Middle frontal gyrus (tissue), 1 donor: Measurements from ENCODE around the gene CACNA2D3.

Experiments used
- DNase-seq: peaks from one replicate; pipeline ENCODE4 v3.0.0-alpha.2; 2015; ENCODE audit warnings: low spot score; ENCODE audit errors: extremely low spot score

Gene CACNA2D3

DNA sequence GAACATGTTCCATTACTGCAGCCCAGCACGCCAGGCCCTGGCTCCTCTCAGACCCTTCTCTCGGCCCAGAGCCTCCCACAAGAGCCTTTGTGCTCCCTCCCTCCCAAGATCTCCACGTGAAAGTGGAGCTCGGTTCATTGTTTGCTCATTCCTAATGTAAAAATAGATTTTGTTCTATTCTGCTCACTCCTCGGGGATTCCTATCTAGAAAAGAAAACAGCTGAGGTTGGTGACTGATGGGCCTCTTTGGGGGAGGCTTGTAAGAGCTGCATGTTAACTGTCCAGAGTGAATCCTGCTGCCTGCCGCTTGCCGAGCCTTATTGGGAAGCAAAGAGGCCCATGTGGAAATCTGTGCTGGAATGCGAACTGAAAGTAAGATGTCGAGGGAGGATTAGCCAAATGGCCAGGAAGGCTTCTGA is 538.4 kb downstream of the CACNA2D3 start:
- no peak for DNase-seq

DNA sequence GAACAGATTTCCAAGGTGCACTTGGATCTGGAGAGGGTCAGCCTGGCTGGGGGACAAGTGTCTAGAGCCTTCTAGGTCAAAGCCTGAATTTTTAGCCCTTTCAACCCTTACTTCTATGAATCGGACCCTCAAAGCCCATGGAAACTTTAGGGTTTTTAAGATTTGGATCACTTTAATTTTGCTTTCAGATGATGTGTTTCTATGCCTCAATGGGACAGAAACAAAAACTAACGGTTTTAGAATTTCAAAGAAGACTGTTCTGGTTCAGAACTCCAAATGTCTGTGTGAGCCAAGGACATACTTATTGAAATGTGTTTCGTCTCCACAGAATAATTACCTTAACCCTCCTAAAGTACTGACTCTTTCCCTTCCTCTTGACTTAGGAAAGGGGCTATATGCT is 538.8 kb downstream of the CACNA2D3 start:
- no peak for DNase-seq

DNA sequence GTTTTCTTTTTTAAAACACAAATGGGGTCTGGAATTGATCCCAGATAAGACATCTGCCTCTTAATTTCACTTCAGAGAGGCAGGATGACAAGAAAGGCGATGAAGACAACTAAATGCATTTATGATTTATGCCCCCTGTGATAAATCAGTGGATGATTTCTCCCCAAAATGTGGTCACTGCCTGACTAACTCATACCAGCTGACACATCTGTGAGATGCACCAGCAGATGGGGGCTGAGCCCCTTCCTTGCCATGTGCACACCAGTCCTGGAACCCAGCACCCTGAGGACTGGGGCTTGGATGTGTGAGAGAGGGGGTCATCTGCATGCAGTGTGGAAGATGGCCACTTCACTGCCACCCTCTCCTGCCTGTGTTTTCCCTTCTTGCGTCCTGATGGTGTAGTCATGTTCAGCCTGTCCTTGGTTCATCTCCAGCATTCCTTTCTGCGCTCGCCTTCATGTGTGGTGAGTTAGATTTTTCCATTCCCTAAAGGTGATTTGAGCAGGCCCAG is 541.2 kb downstream of the CACNA2D3 start:
- DNase-seq = no peak

DNA sequence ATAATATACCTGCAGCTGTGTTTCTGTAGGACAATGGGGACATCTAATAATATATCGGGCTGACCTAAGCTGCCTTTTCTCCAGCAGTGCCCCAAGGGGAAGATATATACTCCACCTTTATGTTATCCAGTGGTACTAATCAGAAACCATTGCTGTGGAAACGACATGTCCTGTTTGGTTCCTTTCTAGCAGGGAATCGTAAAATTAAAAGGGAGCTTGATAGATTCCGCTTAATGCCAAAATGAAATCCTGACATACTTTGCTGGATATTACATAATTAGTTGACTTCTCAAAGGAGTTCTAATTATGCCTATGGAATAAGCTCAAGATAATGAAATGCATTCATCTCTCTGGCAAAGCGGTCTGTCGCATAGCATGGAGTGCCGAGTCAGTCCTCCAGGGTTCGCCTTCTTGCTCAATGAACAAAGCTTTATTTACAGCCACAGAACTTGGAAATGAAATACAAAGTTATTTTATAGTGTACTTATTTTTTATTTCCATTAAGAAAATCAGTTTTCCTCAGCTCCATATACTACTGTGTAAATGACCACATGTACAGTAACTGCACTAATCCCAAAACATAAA is 542.8 kb downstream of the CACNA2D3 start:
- DNase-seq = no peak

DNA sequence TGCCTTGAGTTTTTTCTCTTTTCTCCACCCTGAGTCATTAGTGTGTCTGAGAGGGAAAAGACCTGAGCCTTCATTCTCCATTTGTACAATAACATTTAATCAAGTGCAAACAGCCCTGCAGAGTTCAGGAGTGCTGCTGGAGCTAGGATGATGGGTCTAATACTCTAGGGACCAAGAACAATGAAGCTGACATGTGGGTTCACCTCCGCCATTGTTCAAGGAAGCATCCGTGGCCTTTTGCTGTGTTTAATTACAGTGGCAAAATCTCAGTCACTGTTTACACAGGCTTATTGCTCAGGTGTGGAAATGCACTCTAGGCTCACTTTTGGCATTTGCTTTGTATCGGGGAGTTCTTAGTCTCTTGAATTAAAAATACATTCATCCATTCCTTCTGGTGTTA is 545.9 kb downstream of the CACNA2D3 start:
- no peak for DNase-seq

GRCh38 chr3:54670201-54671000 is 548.0 kb downstream of the CACNA2D3 start:
- no peak for DNase-seq

DNA sequence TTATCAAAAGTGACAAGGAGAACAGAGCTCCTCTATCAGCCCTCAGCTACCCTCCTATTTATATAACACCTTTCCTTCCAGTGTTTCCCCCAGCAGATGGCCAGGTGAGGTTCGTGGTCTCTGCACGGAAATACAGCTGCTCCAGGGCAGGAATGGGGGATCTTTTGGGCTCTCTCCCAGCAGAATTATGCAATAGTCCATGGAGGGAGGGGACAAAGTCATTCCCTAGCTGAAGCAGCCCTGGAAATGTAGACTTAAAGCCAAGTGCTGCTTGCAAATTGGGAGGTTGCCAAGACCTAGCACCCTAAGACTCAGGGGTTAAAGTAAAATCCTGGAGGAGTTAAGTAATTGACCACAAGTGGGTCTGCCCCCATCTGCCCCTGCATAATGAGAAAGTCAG is 549.2 kb downstream of the CACNA2D3 start:
- DNase-seq = no peak

DNA sequence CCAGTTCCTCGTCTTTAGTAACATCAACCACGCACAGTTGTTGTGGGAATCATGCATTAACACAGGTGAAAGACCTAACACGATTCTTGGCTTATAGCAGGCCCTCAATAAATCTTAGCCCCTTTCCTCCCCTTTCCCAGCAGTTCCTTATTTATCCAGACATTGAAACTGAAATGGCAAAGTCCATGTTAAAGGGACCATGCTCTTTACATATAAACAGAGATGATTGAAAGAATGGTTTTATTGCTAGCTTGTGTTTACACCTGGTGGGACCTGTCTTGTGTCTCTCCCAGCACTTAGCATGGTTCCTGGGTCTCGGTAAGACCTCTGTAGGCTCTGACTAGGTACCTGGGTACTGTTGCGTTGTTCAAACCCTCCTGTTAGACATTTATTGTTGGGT is 553.7 kb downstream of the CACNA2D3 start:
- DNase-seq = no peak

- no peak for DNase-seq
Measured at GRCh38 chr3:54681706-54682105, 559.4 kb downstream of the CACNA2D3 start.

DNA sequence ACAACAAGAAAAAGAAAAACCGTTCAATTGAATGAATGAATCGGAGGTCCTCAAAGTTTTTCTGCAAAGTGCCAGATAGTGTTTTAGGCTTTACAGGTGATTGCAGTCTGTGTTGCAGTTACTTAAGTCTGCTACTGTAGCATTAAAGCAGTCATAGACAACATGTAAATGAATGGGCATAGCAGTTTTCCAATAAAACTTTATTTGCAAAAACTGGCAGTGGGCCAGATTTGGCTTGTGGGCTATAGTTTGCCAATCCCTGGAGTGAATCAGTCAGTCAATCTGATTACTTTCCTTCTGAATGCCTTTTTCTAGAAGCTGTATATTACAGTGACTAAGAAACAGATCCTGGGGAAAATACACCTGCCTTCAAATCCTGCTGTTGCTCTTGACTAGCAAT is 562.9 kb downstream of the CACNA2D3 start:
- DNase-seq = no peak

- DNase-seq = no peak
Measured at GRCh38 chr3:54691289-54691771, 569.0 kb downstream of the CACNA2D3 start.

DNA sequence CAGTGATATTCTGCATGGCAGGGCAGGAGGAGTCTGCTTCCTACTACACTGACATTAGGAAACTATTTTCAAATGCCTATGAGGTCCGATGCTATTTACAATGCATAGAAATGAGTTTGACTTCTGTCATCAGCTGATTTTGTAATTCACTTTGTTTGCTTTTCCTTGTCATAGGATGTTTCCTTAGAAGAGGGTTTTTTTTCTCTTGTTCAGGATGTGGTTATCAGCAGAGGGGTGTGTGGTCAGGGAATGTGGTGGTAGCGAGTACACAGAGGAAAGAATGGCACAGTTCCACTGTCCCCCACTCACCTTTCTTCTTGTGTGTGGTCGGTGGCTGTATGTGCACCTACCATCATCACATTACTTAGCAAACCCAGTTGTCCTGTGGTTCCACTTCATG is 574.0 kb downstream of the CACNA2D3 start:
- no peak for DNase-seq

- no peak for DNase-seq
Measured at GRCh38 chr3:54698054-54698453, 575.7 kb downstream of the CACNA2D3 start.

DNA sequence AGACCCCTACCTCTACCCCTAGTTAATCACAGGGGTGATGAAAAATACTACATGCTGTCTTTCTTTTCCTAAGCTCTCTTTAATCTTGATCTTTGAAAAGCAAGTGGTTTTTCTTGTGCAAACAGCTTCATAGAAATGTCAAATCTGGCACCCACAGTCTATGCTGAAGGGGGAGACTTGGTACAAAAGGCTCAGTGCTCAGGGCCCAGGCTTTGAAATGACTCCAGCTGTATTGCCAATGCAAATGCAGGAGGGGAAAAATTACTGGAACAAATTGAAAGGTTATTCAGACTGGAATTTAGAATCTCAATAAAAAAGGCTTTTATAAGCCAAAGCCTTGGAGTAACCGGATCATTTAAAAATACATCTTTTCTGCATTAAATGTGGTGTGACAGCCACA is 581.6 kb downstream of the CACNA2D3 start:
- no peak for DNase-seq

DNA sequence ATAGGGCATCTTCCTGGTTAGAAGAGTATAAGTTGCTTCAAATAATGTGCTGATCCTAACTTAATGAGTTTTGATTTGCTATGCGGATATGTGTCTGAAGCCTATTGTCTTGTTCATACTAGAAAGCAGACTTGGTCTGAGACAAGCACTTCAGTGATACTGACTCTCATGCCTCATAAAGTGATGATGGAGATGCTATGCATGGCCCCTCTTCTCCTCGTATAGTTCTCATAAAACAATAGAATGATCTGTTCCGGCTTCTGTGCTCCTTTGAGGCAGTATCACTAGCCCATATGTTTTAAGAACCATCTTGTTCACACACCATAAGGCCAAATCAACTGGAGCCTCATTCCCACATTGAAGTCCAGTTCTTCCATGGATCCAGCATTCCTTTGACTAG is 583.4 kb downstream of the CACNA2D3 start:
- DNase-seq = no peak

GRCh38 chr3:54706738-54707137 is 584.4 kb downstream of the CACNA2D3 start:
- no peak for DNase-seq

GRCh38 chr3:54709785-54710184 is 587.4 kb downstream of the CACNA2D3 start:
- DNase-seq = no peak

DNA sequence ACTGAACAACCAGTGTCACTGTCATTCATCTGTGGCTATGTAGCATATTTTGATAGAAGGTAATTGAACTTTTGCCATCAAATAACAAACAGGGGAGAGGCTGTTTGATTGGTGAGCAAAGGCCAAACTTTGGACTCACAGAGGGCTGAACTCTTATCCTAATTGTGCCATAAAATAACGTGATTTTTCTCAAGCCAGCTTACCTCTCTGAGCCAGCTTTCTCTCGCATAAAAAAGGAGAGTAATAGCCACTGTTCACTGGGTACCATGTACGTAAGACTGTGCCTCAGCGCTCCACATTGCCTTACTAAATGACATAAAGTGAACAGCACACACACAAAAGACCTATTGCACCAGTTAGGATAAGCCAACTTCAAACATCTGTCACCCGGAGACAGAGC is 588.6 kb downstream of the CACNA2D3 start:
- DNase-seq = no peak

- DNase-seq = no peak
Measured at GRCh38 chr3:54712539-54712938, 590.2 kb downstream of the CACNA2D3 start.

DNA sequence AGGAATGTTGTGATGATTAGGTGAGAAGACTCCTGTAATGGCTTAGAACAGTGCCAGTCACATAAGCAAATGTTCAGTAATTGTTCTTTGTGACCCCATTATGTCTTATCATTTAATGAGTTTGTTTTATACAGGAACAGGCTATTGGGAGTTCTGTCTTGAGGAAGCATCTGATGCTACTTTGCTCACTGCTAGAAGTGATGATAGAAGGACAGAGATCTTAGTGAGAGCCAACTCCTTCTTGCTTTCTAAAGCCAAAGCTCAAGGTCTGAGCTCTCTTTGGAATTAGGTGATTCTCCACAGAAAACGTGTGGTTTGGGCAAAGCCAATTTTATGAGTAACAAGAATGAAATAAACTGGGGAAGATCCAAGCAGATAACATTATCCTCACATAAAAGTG is 590.7 kb downstream of the CACNA2D3 start:
- DNase-seq = no peak

GRCh38 chr3:54713455-54713854 is 591.1 kb downstream of the CACNA2D3 start:
- no peak for DNase-seq

DNA sequence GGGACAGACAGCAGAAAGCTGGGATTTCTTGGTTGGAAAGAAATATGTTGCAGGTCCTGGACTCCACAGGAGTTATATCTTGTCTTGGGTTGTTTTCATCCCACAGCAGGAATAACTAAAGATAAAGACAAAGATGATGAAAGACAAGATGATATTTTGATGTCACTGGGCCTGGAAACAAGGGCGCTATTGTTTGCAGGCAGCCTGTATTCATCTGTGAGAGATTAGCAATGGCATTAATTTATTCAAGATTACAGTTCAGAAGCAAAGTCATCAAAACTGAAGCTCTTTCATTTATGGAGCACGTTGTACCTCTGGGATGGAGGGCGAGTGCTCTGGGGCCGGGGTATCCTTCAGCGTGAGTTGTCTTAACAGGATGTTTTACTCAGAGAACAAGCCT is 591.7 kb downstream of the CACNA2D3 start:
- DNase-seq = no peak

GRCh38 chr3:54717506-54717905 is 595.2 kb downstream of the CACNA2D3 start:
- DNase-seq = no peak
